HL-60 (cell line): ENCODE data around the gene SCYL1.

Experiments
- DNase-seq, 2 experiments: peaks; one replicate each; pipeline ENCODE4 v3.0.0-alpha.2; 2010 to 2020; ENCODE audit warnings: low read depth in 1 of 2, low spot score in 1 of 2
- H3K27ac ChIP-seq: fragments of 250-450 bp; sonication (Bioruptor Pico); replicated peaks from 2 replicates; pipeline ENCODE4 v1.5.1; 2020; ENCODE audit warnings: mild to moderate bottlenecking, moderate library complexity
- H3K27me3 ChIP-seq: fragments of 250-450 bp; sonication (Bioruptor Pico); 2 replicates; pipeline ENCODE4 v1.5.1; 2021; ENCODE audit warnings: mild to moderate bottlenecking, moderate library complexity; ENCODE audit not compliant: insufficient read depth, poor library complexity, severe bottlenecking
- H3K4me3 ChIP-seq: replicated peaks from 2 replicates; pipeline ENCODE4 v1.5.1; 2011; ENCODE audit warnings: mild to moderate bottlenecking, control low read depth, low read length; ENCODE audit not compliant: insufficient read depth
- CTCF ChIP-seq: IDR thresholded peaks from one replicate; pipeline ENCODE4 v1.5.1; 2011; ENCODE audit warnings: low read length, control low read depth, inconsistent platforms; ENCODE audit not compliant: insufficient read depth
- GABPA ChIP-seq: IDR thresholded peaks from 2 replicates; pipeline ENCODE4 v1.6.1; 2012; ENCODE audit warnings: low read depth
- POLR2AphosphoS5 ChIP-seq: IDR thresholded peaks from 2 replicates; pipeline ENCODE4 v1.6.1; 2012; ENCODE audit warnings: low read depth
- REST ChIP-seq: IDR thresholded peaks from 2 replicates; pipeline ENCODE4 v1.6.1; 2012; ENCODE audit warnings: low read depth; ENCODE audit not compliant: insufficient replicate concordance
- SPI1 ChIP-seq: IDR thresholded peaks from 2 replicates; pipeline ENCODE4 v1.6.1; 2012; ENCODE audit warnings: low read depth, mild to moderate bottlenecking, borderline replicate concordance

SCYL1 gene

GRCh38 chr11:65492387-65492636, 32.6 kb upstream of the SCYL1 start:
- no peak for DNase-seq
- Histone ChIP-seq H3K27ac (peak overlapping the region; percentile 79), H3K4me3 (no peak overlapping the region), H3K27me3 (no peaks in the 10 kb centered on the region)
- TF ChIP-seq GABPA (no peak), REST (no peak), CTCF (no peak), POLR2AphosphoS5 (no peak), SPI1 (no peak)

DNA sequence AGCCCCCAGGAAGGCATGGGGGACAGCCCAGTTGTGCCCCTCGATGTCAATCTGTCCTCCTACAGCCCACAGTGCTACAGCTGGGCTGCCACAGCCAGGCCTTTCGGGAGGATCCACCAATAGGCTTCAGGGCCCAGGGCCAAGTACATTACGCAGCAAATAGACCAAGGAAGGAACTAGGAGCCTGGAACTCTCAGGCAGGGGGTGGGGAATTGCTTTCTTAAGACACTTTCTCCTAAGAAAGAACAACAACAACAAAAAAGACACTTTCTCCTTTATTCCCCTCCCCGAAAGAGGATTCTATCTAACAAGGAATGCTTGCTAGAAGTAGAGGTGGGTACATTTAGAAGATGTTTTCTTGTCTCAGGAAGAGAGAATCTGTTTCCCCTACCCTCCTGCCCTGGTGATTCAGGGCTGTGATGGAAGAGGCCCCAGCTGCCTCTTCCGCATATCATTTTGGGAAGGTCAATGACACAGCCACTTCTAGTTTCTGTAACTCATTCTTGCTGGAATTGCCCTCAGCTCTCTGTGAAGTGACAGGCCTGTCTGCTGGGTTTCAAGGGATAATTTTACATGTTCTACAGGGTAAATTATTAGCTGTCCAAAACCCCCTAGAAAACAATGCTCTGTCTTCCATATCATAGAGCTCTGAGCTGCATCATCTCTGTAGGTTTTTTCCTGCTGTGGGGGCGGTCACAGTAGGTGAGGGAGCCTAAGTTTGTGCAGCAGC, 32.1 kb upstream of the SCYL1 start:
- no peaks in the 10 kb centered on the region for H3K27me3 ChIP-seq
- peak overlapping the region; percentile 79 for H3K27ac ChIP-seq
- peak; percentile 55 to 80 for DNase-seq
- H3K4me3 ChIP-seq, result no peak overlapping the region
- peak; percentile 26; the same call in 1 of the 2 replicates for TF ChIP-seq SPI1
- no peak for TF ChIP-seq CTCF
- no peak for TF ChIP-seq REST
- no peak for TF ChIP-seq GABPA

- DNase-seq, result no peak
- peak overlapping the region; percentile 79 for H3K27ac ChIP-seq
- no peaks in the 10 kb centered on the region for H3K27me3 ChIP-seq
- TF ChIP-seq REST (no peak), POLR2AphosphoS5 (no peak), GABPA (no peak), SPI1 (no peak), CTCF (no peak)
- H3K4me3 ChIP-seq, result no peak overlapping the region
Observed at GRCh38 chr11:65493367-65494176, 31.3 kb upstream of the SCYL1 start.
